Liver (tissue), 3 donors: ENCODE results near the gene COQ9.

Source experiments
- ATF3 ChIP-seq: IDR thresholded peaks from 2 replicates; pipeline ENCODE4 v1.6.1; 2016; ENCODE audit warnings: antibody characterized with exemption
- FOXA1 ChIP-seq: IDR thresholded peaks from 2 replicates; pipeline ENCODE4 v1.6.1; 2016; ENCODE audit warnings: antibody characterized with exemption
- JUND ChIP-seq, 2 donors: IDR thresholded peaks; 2 replicates each; pipeline ENCODE4 v1.6.1; 2016; ENCODE audit warnings: antibody characterized with exemption in 2 of 2
- MAX ChIP-seq: IDR thresholded peaks from 2 replicates; pipeline ENCODE4 v1.6.1; 2016; ENCODE audit warnings: antibody characterized with exemption
- RAD21 ChIP-seq, 2 donors: IDR thresholded peaks; 2 replicates each; pipeline ENCODE4 v1.6.1; 2016; ENCODE audit warnings: antibody characterized with exemption in 2 of 2, mild to moderate bottlenecking in 2 of 2
- SP1 ChIP-seq: IDR thresholded peaks from 2 replicates; pipeline ENCODE4 v1.6.1; 2018; ENCODE audit warnings: antibody characterized with exemption, mild to moderate bottlenecking
- TAF1 ChIP-seq: conservative IDR thresholded peaks from 2 replicates; pipeline ENCODE4 v1.6.1; 2016; ENCODE audit warnings: antibody characterized with exemption, mild to moderate bottlenecking
- YY1 ChIP-seq: IDR thresholded peaks from 2 replicates; pipeline ENCODE4 v1.6.1; 2016; ENCODE audit warnings: antibody characterized with exemption, mild to moderate bottlenecking
- ZBTB33 ChIP-seq: IDR thresholded peaks from 2 replicates; pipeline ENCODE4 v1.6.1; 2016; ENCODE audit warnings: antibody characterized with exemption
- TF ChIP-seq, protein P1 (sequence below): fragments of 150-350 bp; IDR thresholded peaks from 2 replicates; pipeline ENCODE4 v1.5.1; 2017; ENCODE audit warnings: improper control_type of control experiment, low read depth, low read length; ENCODE audit not compliant: missing input control
- TF ChIP-seq, protein P2 (sequence below): IDR thresholded peaks from 2 replicates; pipeline ENCODE4 v1.6.1; 2016; ENCODE audit warnings: antibody characterized with exemption, mild to moderate bottlenecking
- donor health status: healthy.
- donor health status: healthy.

- TF ChIP-seq, protein P1, sequence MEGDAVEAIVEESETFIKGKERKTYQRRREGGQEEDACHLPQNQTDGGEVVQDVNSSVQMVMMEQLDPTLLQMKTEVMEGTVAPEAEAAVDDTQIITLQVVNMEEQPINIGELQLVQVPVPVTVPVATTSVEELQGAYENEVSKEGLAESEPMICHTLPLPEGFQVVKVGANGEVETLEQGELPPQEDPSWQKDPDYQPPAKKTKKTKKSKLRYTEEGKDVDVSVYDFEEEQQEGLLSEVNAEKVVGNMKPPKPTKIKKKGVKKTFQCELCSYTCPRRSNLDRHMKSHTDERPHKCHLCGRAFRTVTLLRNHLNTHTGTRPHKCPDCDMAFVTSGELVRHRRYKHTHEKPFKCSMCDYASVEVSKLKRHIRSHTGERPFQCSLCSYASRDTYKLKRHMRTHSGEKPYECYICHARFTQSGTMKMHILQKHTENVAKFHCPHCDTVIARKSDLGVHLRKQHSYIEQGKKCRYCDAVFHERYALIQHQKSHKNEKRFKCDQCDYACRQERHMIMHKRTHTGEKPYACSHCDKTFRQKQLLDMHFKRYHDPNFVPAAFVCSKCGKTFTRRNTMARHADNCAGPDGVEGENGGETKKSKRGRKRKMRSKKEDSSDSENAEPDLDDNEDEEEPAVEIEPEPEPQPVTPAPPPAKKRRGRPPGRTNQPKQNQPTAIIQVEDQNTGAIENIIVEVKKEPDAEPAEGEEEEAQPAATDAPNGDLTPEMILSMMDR: no peak
- TF ChIP-seq MAX (no peak), SP1 (no peak), JUND (IDR thresholded peaks at IDR 0.05) (no peak), TAF1 (no peak), RAD21 (IDR thresholded peaks at IDR 0.05) (no peak), ATF3 (no peak), ZBTB33 (no peak), FOXA1 (no peak), YY1 (no peak)
- TF ChIP-seq, protein P2, sequence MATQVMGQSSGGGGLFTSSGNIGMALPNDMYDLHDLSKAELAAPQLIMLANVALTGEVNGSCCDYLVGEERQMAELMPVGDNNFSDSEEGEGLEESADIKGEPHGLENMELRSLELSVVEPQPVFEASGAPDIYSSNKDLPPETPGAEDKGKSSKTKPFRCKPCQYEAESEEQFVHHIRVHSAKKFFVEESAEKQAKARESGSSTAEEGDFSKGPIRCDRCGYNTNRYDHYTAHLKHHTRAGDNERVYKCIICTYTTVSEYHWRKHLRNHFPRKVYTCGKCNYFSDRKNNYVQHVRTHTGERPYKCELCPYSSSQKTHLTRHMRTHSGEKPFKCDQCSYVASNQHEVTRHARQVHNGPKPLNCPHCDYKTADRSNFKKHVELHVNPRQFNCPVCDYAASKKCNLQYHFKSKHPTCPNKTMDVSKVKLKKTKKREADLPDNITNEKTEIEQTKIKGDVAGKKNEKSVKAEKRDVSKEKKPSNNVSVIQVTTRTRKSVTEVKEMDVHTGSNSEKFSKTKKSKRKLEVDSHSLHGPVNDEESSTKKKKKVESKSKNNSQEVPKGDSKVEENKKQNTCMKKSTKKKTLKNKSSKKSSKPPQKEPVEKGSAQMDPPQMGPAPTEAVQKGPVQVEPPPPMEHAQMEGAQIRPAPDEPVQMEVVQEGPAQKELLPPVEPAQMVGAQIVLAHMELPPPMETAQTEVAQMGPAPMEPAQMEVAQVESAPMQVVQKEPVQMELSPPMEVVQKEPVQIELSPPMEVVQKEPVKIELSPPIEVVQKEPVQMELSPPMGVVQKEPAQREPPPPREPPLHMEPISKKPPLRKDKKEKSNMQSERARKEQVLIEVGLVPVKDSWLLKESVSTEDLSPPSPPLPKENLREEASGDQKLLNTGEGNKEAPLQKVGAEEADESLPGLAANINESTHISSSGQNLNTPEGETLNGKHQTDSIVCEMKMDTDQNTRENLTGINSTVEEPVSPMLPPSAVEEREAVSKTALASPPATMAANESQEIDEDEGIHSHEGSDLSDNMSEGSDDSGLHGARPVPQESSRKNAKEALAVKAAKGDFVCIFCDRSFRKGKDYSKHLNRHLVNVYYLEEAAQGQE: no peak
Measured at GRCh38 chr16:57472665-57473060, 25.4 kb downstream of the COQ9 start.
